Activated gamma-delta T cell treated with anti-CD3 and anti-CD28 coated beads, Interleukin-2, amount 50 U/mL, for 16 hours (primary cell): ENCODE results near the gene TENM4.

Experiments
- DNase-seq: peaks from one replicate; pipeline ENCODE4 v3.0.0-alpha.2; 2020; ENCODE audit warnings: low read depth

TENM4 gene

GRCh38 chr11:78656984-78657383, 783.8 kb downstream of the TENM4 start:
- no peak for DNase-seq

DNA sequence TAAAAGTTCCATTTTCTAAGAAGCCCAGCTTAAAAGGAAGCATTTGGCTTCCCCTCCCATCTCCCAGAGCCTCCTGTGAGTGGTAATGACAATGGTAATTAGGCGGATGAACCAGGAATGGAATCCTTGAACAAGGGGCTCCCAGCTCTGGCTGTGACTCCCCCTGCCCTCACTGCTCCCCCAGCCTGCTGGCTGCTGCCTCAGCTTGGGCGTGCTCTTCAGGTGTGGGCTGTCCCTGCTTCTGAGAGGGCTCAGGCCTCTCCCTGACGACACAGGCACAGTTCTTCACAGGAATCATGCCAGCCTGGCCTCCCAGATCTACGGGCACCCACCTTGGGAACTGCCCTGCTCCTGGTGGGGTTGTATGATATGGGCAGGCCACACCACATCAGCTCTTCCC, 784.5 kb downstream of the TENM4 start:
- DNase-seq: no peak

DNA sequence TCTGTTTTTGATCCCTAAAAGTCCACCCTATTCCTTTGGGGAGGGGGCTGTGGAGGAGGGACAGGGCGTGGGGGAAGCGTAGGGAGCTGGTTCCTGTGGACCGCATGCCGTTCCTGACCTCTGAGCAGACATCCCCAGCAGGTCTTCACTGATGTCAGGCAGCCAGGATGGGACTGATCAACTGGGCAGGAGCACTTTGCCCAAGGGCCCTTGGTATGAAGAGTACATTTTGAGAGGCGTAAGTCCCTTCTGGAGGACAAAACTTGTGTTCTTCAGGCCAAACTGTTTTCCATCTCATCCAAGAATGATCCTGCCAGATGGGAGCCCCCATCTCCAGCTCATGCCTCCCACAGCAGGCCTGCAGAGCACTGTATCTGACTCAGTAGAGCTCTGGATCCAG, 785.3 kb downstream of the TENM4 start:
- no peak for DNase-seq

DNA sequence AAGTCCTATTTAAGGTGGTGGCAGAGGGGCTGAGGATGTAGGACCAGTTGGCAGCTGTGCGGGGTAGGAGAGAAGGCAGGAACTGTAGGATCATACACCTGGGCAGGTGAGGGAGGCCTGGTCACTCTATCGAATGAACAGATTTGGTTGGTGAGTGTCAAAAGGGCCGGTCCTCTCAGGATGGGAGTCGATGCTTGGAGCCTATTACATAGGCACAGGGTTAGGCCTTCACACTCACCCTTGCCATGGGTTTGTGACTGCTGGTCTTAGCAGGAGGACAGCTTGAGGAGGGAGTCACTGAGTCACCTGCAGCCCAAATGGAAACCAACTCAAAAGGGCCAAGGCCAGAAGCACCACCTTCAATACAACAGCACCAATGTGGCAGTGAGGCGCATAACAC, 786.0 kb downstream of the TENM4 start:
- no peak for DNase-seq

GRCh38 chr11:78654071-78654470, 786.8 kb downstream of the TENM4 start:
- no peak for DNase-seq

- DNase-seq: no peak
Measured at GRCh38 chr11:78653294-78653909, 787.4 kb downstream of the TENM4 start.

- no peak for DNase-seq
Measured at GRCh38 chr11:78652843-78653239, 788.0 kb downstream of the TENM4 start.

DNA sequence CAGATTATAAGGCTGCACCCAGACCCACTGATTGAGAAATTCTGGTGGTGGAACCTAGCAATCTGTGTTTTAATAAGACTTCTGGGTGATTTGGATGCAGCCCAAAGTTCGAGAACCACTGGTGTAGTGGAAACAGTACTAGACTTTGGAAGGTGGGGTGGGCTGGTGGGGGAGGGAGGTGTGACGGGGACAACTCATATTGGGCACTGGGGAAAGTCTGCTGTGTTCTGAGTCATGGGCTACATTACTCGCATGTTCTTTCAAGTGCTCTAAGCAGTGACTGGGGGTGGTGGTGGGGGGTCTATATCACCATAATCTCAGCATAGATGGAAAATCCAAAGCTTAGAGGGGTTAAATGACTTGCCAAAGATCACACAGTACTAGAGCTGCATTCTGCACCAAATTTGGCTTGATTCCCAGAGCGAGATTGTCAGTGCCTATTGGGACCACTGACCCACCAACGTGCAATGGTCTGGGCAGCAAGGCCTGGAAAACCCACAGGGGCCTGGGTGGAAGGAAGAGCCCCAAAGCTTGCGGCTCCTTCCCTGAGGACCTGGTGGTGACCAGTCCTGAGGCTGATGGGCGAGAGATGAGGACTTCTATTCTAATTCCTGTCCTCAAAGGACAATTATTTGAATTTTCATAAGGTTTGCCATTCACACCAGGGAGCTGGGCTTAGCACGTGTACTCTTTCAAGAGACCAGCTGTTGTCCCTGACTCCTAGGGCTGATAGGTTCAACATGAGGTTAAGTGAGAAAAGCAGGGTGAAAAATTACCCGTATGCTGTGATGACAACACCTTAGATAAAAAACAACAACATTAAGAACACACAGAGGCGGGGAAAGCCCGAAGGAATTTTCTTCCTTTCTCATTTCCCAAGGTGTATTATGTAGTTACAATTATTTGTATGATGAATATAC, 788.6 kb downstream of the TENM4 start:
- no peak for DNase-seq

DNA sequence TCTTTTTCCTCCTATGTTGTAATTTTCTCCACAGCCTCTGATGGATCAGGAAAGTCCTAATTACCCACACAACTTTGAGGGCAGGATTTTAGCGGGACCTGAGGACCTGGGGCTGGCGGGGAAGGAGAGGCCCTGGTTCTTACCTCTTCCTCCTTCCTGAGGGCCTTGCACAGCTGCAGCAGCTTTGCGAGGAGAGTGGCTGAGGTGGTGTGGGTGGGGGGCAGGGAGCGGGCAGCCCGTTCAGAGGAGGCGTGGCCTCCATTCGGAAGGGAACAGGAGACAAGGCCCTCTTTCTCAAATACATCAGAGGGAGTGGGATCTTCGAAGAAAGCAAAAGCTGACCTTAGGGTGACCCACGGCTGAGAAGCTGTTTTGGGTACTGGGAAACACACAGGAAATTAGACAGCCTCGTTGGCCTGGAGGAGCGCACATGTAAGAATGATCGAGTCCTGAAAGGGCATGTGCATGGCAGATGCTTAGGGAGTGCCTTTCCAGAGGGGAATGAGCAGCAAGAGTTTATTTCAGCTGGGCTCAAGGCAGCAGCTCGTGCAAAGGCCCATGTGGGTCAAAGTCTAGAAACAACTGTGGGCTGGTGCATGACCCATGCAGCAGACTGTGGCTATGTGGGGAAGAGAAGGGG, 789.6 kb downstream of the TENM4 start:
- no peak for DNase-seq

- DNase-seq: no peak
Measured at GRCh38 chr11:78649361-78650215, 791.2 kb downstream of the TENM4 start.

DNA sequence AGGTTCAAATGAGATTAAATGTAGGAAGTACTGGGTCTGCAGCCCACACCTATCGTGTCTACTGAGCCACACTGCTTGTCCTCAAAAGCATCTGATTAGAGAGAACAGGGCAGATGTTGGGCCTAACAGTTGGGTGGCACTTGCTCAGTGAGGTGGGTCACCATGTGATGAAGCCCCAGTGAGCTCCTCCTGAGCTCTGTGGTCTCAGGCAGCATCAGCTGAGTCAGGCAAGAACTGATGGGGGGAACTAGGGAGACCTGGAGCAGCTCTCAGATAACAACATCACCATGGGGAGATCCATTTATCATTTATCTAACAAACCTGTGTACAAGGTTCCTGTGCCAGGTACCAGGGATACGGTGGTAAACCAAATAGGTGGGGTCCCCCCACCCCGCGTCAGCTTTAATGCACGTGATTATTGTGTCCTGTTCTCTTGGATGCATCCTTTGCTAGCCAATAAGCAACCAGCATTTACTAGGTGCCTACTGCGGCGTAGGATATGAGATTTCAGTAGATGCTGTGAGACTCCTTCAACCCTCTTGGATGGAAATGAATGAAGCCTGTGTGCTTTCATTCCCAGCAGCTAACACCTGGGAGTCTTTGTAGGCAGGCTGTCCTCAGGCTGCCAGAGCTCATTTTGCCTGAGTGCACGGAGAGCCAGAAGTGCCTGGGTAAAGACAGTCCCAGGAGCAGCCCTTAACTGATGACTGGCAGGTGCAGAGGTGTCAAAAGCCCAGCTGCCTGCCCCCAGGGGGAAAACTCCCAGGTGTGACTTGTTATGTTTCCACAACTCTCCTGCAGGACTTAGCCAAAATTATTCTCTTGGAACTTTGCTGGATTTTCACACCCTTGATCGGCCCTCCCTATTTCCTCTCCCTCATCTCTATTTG, 792.6 kb downstream of the TENM4 start:
- DNase-seq: no peak

DNA sequence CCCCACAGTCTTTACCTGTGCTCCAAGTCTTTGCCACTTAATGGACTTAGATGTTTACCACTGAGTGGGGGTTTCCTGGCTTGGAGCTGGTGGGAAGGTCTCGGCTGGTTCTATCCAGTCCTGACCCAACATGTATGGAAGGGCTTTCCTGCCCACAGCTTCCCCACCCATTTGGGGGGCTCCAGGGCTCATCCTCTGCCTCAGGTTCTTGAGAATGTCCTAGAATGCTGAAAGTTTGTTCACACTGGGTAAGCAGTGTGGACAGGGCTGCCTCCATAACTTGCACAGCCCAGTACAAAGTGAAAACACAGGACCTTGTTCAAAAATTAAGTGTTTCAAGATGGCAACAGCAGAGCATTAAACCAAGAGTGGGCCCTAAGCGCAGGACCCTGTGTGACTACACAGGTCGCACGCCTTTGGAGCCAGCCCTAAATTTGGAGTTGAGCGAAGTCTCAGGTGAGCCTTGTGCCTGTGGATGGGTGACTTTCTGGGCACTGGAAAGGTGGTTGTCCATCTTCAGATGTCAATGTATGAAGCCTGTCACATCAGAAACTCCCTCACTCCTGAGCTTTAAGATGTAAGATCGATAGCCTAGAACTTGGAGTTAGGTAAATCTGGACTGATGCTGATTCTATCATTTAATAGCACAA, 793.4 kb downstream of the TENM4 start:
- no peak for DNase-seq

- peak; percentile 27 for DNase-seq
Measured at GRCh38 chr11:78646564-78647185, 794.2 kb downstream of the TENM4 start.

DNA sequence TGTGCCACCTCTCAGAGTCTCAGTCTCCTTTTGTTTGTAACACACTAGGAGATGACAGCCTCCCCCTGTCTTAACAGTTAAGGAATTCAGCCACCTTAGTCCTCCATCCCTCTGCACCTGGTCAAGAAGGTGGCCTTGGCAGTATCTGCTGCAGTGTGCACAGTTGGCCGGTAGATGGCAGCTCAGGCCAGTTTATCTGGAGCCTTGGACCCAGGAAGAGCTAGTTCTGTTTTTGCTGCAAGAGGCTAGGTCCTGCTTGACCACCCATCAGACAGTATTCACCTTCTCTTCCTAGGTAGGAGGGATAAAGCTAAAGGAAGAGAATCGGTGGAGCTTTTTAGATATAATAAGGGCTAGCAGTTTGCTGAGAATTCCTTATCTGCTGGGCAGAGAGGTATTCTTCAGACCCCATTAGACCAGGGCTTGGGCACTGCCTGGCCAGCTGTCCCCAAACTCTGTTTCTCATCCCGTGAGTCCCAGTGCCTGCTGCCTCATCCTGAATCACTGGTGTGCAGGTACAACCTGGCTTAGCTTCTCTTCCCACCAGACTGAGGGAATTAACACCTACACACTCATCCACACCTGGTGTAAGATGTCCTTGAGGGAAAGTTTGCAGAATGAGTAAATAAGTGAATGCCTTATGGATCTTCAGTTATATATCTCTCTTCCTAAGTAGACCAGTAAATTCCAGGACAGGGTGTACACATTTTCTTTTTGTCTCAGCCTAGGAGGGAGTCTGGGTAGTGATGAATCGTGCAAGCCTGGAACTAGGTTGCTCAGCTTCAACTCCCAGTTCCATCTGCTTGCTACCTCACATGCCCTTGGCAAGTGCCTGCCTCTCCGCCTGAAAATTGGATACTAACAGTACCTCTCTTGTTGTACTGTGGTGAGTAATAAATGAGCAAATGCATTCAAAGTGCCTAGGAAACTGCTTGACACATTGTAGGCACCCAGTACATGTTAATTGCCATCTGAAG, 795.3 kb downstream of the TENM4 start:
- peak; percentile 12 for DNase-seq

DNA sequence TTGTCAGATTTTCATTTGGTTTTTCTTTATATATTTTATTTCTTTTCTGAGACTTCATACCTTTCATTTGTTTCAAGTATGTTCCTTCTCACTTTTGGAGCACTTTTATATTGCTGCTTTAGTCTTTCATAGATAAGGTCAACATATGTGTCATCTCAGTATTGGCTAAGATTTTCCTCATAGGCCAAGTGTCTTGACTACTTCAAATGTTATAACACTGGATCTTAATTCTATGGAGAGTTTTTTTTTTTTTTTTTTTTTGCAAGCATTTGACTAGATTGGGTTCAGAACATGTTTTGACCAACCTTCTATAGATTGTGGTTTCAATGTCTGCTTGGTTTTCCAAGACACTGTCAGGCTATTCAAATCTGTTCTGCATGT, 797.2 kb downstream of the TENM4 start:
- no peak for DNase-seq

GRCh38 chr11:78642979-78643675, 797.7 kb downstream of the TENM4 start:
- DNase-seq: no peak

DNA sequence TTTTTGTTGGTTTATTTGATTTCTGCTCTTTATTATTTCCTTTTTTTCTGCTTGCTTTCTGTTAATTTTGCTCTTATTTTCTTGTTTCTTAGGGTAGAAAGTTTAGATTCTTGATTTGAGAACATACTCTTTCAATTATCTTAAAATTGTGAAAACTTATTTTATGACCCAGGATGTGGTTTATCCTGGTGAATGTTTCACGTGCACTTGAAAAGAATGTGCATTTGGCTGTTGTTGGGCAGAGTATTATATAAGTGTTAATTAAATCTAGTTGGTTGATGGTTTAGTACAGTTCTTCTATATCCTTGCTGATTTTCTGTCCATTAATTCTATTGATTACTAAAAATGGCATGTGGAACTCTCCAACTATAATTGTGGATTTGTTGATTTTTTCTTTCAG, 799.3 kb downstream of the TENM4 start:
- no peak for DNase-seq

GRCh38 chr11:78638704-78639380, 802.0 kb downstream of the TENM4 start:
- DNase-seq: no peak
